ENCODE measurements around the gene THOC7. TPM values are rescaled to one million over a fixed set of nuclear protein-coding genes. Genes with fewer than 3 reads are reported as not detected.

THOC7 gene
- total RNA-seq, 1 experiment from 2014 or later, result 96.4 TPM

Small RNAs within 50 kb of the gene (small RNA-seq; reads per million reads assigned to genes)
- not detected for gene SCAANT1

Other genes starting within 250 kb of the THOC7 start
- not detected in 2 replicates for gene SNTN, start 211.1 kb downstream of the THOC7 start, total RNA-seq (2014; rRNA removed; shearing (Covaris generic))
- gene C3orf49, start 44.5 kb downstream of the THOC7 start, total RNA-seq (2014; rRNA removed; shearing (Covaris generic)), result 0.16 TPM in 1 of 2 replicates, not detected in the other
- gene ATXN7, start 62 bp upstream of the THOC7 start, total RNA-seq (2014; rRNA removed; shearing (Covaris generic)), result 7.0 and 7.6 TPM in 2 replicates
- not detected in 2 replicates for gene SCAANT1, start 48.6 kb upstream of the THOC7 start, total RNA-seq (2014; rRNA removed; shearing (Covaris generic))
- 183 and 200 TPM in 2 replicates for gene PSMD6, start 159.7 kb upstream of the THOC7 start, total RNA-seq (2014; rRNA removed; shearing (Covaris generic))